GM12878 (cell line): Measurements from ENCODE around the gene COASY. TPM values are rescaled to one million over a fixed set of nuclear protein-coding genes. Genes with fewer than 3 reads are reported as not detected.

Source experiments
- ATAC-seq: fragments of 200-7000 bp; cut with Tn5 transposase; 3 replicates; pipeline ENCODE4 v1.9.1; 2020; ENCODE audit warnings: mild to moderate bottlenecking, moderate library complexity
- BruUV-seq: library from RNA; stranded (reverse); fragments of 400-500 nt; replicated peaks from 2 replicates; lab custom pipeline; 2021; lab: Mats Ljungman, UMichigan
- CTCF ChIA-PET: fragments of 300-600 bp; sonication (Branson Sonifier 250); formaldehyde crosslinking; extraction: SDS; loops from one replicate; lab custom pipeline; 2021; ENCODE audit warnings: inconsistent platforms; lab: Yijun Ruan, JAX
- POLR2A ChIA-PET: fragments of 350-600 bp; formaldehyde crosslinking; extraction: SDS; loops from one replicate; lab custom pipeline; 2021; ENCODE audit warnings: inconsistent platforms; lab: Charles Lee
- RAD21 ChIA-PET: fragments of 300-600 bp; sonication (Branson Sonifier 250); formaldehyde crosslinking; loops from one replicate; lab custom pipeline; 2023; ENCODE audit warnings: antibody characterized with exemption; ENCODE audit not compliant: unreplicated experiment; lab: Charles Lee
- SMC1A ChIA-PET: fragments of 300-600 bp; sonication (Branson Sonifier 250); formaldehyde crosslinking; loops from one replicate; lab custom pipeline; 2023; ENCODE audit not compliant: unreplicated experiment, uncharacterized antibody; lab: Charles Lee
- DNase-seq: peaks from one replicate; pipeline ENCODE4 v3.0.0-alpha.2; 2011; ENCODE audit warnings: low read depth, low spot score
- FAIRE-seq: peaks from 3 replicates; lab custom pipeline; 2011; peaks lifted over from hg19 to GRCh38; lab: Jason Lieb, UNC
- H2AFZ ChIP-seq: 2 replicates; pipeline ENCODE4 v1.6.0; 2011; ENCODE audit warnings: low read depth, low read length, control low read depth; ENCODE audit not compliant: control insufficient read depth
- H3K27ac ChIP-seq: 2 replicates; pipeline ENCODE4 v1.5.1; 2011; ENCODE audit warnings: control low read depth; ENCODE audit not compliant: control insufficient read depth, insufficient read depth
- H3K27me3 ChIP-seq, 2 experiments: replicated peaks in 1 of 2; 2 replicates each; pipeline versions ENCODE4 v1.6.0 to v1.6.1; 2011; ENCODE audit warnings: low read length in 1 of 2; ENCODE audit not compliant: control insufficient read depth in 2 of 2, insufficient read depth in 2 of 2
- H3K36me3 ChIP-seq, 2 experiments: 2 replicates each; pipeline ENCODE4 v1.5.1; 2011; ENCODE audit warnings: low read length in 1 of 2; ENCODE audit not compliant: control insufficient read depth in 2 of 2, insufficient read depth in 2 of 2
- H3K4me1 ChIP-seq: 2 replicates; pipeline ENCODE4 v1.6.1; 2011; ENCODE audit warnings: mild to moderate bottlenecking, low read length, moderate library complexity, mixed read lengths; ENCODE audit not compliant: control insufficient read depth, insufficient read depth
- H3K4me2 ChIP-seq: 2 replicates; pipeline ENCODE4 v1.6.0; 2011; ENCODE audit warnings: control low read depth; ENCODE audit not compliant: control insufficient read depth, insufficient read depth
- H3K4me3 ChIP-seq: fragments of 200-600 bp; sonication (generic); 2 replicates; pipeline ENCODE4 v1.5.1; 2016
- H3K79me2 ChIP-seq: 2 replicates; pipeline ENCODE4 v1.6.0; 2011; ENCODE audit warnings: low read length; ENCODE audit not compliant: control insufficient read depth, insufficient read depth
- H3K9ac ChIP-seq: 2 replicates; pipeline ENCODE4 v1.8.0; 2011; ENCODE audit warnings: low read length, control low read depth, mixed read lengths; ENCODE audit not compliant: control insufficient read depth, insufficient read depth
- H3K9me3 ChIP-seq: replicated peaks from 3 replicates; pipeline ENCODE4 v1.5.1; 2011; ENCODE audit warnings: mild to moderate bottlenecking, low read length; ENCODE audit not compliant: control insufficient read depth, insufficient read depth
- H4K20me1 ChIP-seq: 2 replicates; pipeline ENCODE4 v1.6.0; 2011; ENCODE audit not compliant: control insufficient read depth, insufficient read depth
- SPI1 ChIP-seq: IDR thresholded peaks from 2 replicates; pipeline ENCODE4 v1.6.1; 2011; ENCODE audit warnings: low read depth, mild to moderate bottlenecking, low read length, moderate library complexity, borderline replicate concordance; ENCODE audit not compliant: insufficient read depth
- TCF12 ChIP-seq: IDR thresholded peaks from 2 replicates; pipeline ENCODE4 v1.6.1; 2011; ENCODE audit warnings: low read depth, mild to moderate bottlenecking, low read length
- ZNF207 ChIP-seq: fragments of 450-650 bp; IDR thresholded peaks from 2 replicates; pipeline ENCODE4 v1.6.1; 2014; ENCODE audit warnings: antibody characterized with exemption, mild to moderate bottlenecking, borderline replicate concordance
- WGBS: methylation state at CpG from one replicate; pipeline ENCODE4 v1.1.6; 2016; ENCODE audit warnings: low lambda C conversion rate; ENCODE audit not compliant: insufficient replicate concordance, insufficient coverage; ENCODE audit errors: missing lambda C conversion rate; 5-methylcytosine and 5-hydroxymethylcytosine counted together
- in situ Hi-C: fragments of 300-500 bp; cut with MboI; formaldehyde crosslinking; loops from 9 replicates; pipeline ENCODE4 v1.14.3; 2018; ENCODE audit warnings: mixed read lengths
- intact Hi-C: fragments of 100-400 bp; cut with micrococcal nuclease; formaldehyde crosslinking; loops from one replicate; pipeline ENCODE4 v1.14.2; 2022; ENCODE audit not compliant: unreplicated experiment
- polyA plus RNA-seq, 11 experiments: library from polyadenylated mRNA; depleted of rRNA in 4 of 11; unstranded in 6 of 11; stranded (reverse) in 5 of 11; fragments of >200 nt; fragmentation: Nextera tagmentation in 4 of 11; fragmentation: Illumina TruSeq in 1 of 11; extraction: Ambion mirVana in 4 of 11; extraction: Trizol in 1 of 11; gene quantifications; 1 replicate in 1 of 11; 2 replicates in 10 of 11; pipeline versions ENCODE4 v1.2.1 to v1.2.3, GENCODE V29; 2011 to 2016; ENCODE audit warnings: inconsistent platforms in 2 of 11, missing spikeins in 2 of 11, low read depth in 1 of 11
- total RNA-seq, 4 experiments: library from RNA; depleted of rRNA in 3 of 4; stranded (reverse); fragments of >200 nt in 3 of 4; fragmentation: Illumina TruSeq in 1 of 4; extraction: Trizol in 1 of 4; gene quantifications; 2 replicates each; pipeline versions ENCODE4 v1.2.1 to v1.2.3, GENCODE V29; 2013 to 2021

The COASY gene
- total and polyA plus RNA-seq, 10 of the 15 experiments (the other 5 are each of a cell fraction or from before 2014, with no cell fraction given), result 18.6 to 93.9 (median 43.2) TPM

GRCh38 chr17:42577140-42577531 lies 15.2 kb downstream of the COASY start:
- in situ Hi-C loops, result loop anchor here (10.0 kb wide), 1 partner anchor 188 kb away; the partner anchor contains the start of gene RAMP2
- under 1% methylated on average over 18 of the region's 18 CpGs for WGBS

More at GRCh38 chr17:42577140-42577531, 15.2 kb downstream of the COASY start:
- Histone ChIP-seq H3K79me2 (peaks cover 17% of the 10 kb centered on the region), H3K4me1 (peaks cover 16% of the 10 kb centered on the region), H3K27me3 (no peaks in the 10 kb centered on the region), H3K4me2 (peak overlapping the region; percentile 72), H3K9ac (peak overlapping the region; percentile 74), H3K9me3 (no peaks in the 10 kb centered on the region), H3K27ac (peak overlapping the region; percentile 62), H4K20me1 (peaks cover 2% of the 10 kb centered on the region; the same call in 1 of the 2 replicates), H3K36me3 (peaks cover 19 to 30% of the 10 kb centered on the region in 2 experiments), H2AFZ (no peak overlapping the region; the same call in 1 of the 2 replicates), H3K4me3 (peak overlapping the region; percentile 79)
- RAD21 ChIA-PET, result interaction anchor here (1.4 to 5.3 kb wide), 18 partner anchors 9 to 421 kb away, joined by 3 to 152 read pairs (median 16); partner anchors contain the start of genes CCR10, CNTNAP1, MLX and NAGLU
- POLR2A ChIA-PET, result interaction anchor here (1.0 to 6.5 kb wide), 9 partner anchors 10 to 130 kb away, joined by 3 to 120 read pairs (median 14); partner anchors contain the start of genes MLX, PLEKHH3, RETREG3 and TUBG1
- CTCF ChIA-PET, result interaction anchor here (0.7 to 9.8 kb wide), 20 partner anchors 10 to 247 kb away, joined by 3 to 239 read pairs (median 20); partner anchors contain the start of genes BECN1, CCR10, MLX and PLEKHH3
- SMC1A ChIA-PET, result interaction anchor here (0.8 to 5.7 kb wide), 13 partner anchors 9 to 352 kb away, joined by 3 to 124 read pairs (median 13); partner anchors contain the start of genes CCR10, PLEKHH3, RETREG3 and TUBG1
- TF ChIP-seq SPI1 (no peak), ZNF207 (no peak), TCF12 (0 out of 2 replicates have a peak, but pooled peaks have one; percentile 19)
- intact Hi-C loops, result loop anchor here (1.0 to 10.0 kb wide), 3 partner anchors 41 to 358 kb away; partner anchors contain the start of genes NAGLU and TUBG2
- DNase-seq (no peak), ATAC-seq (no peak), FAIRE-seq (no peak)
- BruUV-seq, result TSS peak; percentile 52
